ENCODE results near the gene DIP2B.
"Not testable (repeated sequence)": the region's sequence is repeated elsewhere in the genome, so short reads cannot be mapped to it uniquely, and the experiment has no call there.

Gene DIP2B

GRCh38 chr12:50515587-50515986 is 10.8 kb downstream of the DIP2B start:
- Histone ChIP-seq H3K4me3 (ENCODE audit: low read depth in 1 of 2, low read length in 1 of 2) (peak overlapping the region; percentile 44 to 51), H3K27ac (peak overlapping the region; percentile 95), H3K9me3 (no peaks in the 10 kb centered on the region), H3K36me3 (no peaks in the 10 kb centered on the region), H3K27me3 (no peaks in the 10 kb centered on the region), H3K4me1 (ENCODE audit: control insufficient read depth in 1 of 2, insufficient read depth in 1 of 2, low read depth in 1 of 2, low read length in 1 of 2) (peaks cover 79 to 80% of the 10 kb centered on the region in 2 experiments)
- no peak for TF ChIP-seq CTCF (IDR thresholded peaks at IDR 0.05)

- peaks cover 86 to 90% of the 10 kb centered on the region in 2 experiments for H3K4me1 ChIP-seq (ENCODE audit: control insufficient read depth in 1 of 2, insufficient read depth in 1 of 2, low read depth in 1 of 2, low read length in 1 of 2)
- no peaks in the 10 kb centered on the region for H3K27me3 ChIP-seq
- H3K4me3 ChIP-seq (ENCODE audit: low read depth in 1 of 2, low read length in 1 of 2), result peak overlapping the region; percentile 44 to 51
- H3K9me3 ChIP-seq, result no peaks in the 10 kb centered on the region
- peak overlapping the region; percentile 95 for H3K27ac ChIP-seq
- H3K36me3 ChIP-seq, result no peaks in the 10 kb centered on the region
- TF ChIP-seq CTCF (IDR thresholded peaks at IDR 0.05), result no peak
Measured at GRCh38 chr12:50517421-50518048, 12.8 kb downstream of the DIP2B start.

GRCh38 chr12:50518090-50518489 is 13.3 kb downstream of the DIP2B start:
- H3K9me3 ChIP-seq, result no peaks in the 10 kb centered on the region
- H3K36me3 ChIP-seq, result no peaks in the 10 kb centered on the region
- peak overlapping the region; percentile 44 to 51 for H3K4me3 ChIP-seq (ENCODE audit: low read depth in 1 of 2, low read length in 1 of 2)
- no peak for TF ChIP-seq CTCF (IDR thresholded peaks at IDR 0.05)
- H3K27me3 ChIP-seq, result no peaks in the 10 kb centered on the region
- peak overlapping the region; percentile 95 for H3K27ac ChIP-seq
- peaks cover 81 to 85% of the 10 kb centered on the region in 2 experiments for H3K4me1 ChIP-seq (ENCODE audit: control insufficient read depth in 1 of 2, insufficient read depth in 1 of 2, low read depth in 1 of 2, low read length in 1 of 2)

- Histone ChIP-seq H3K27me3 (no peaks in the 10 kb centered on the region), H3K4me1 (ENCODE audit: control insufficient read depth in 1 of 2, insufficient read depth in 1 of 2, low read depth in 1 of 2, low read length in 1 of 2) (peaks cover 80 to 84% of the 10 kb centered on the region in 2 experiments), H3K27ac (peak overlapping the region; percentile 95), H3K9me3 (no peaks in the 10 kb centered on the region), H3K36me3 (no peaks in the 10 kb centered on the region), H3K4me3 (ENCODE audit: low read depth in 1 of 2, low read length in 1 of 2) (peak overlapping the region in 1 of 2 experiments; percentile 51)
- TF ChIP-seq CTCF (IDR thresholded peaks at IDR 0.05), result no peak
Measured at GRCh38 chr12:50519353-50519752, 14.6 kb downstream of the DIP2B start.

- peak overlapping the region; percentile 19 to 51 for H3K4me3 ChIP-seq (ENCODE audit: low read depth in 1 of 2, low read length in 1 of 2)
- peak overlapping the region; percentile 95 for H3K27ac ChIP-seq
- H3K9me3 ChIP-seq, result no peaks in the 10 kb centered on the region
- H3K27me3 ChIP-seq, result no peaks in the 10 kb centered on the region
- no peak for TF ChIP-seq CTCF (IDR thresholded peaks at IDR 0.05)
- H3K4me1 ChIP-seq (ENCODE audit: control insufficient read depth in 1 of 2, insufficient read depth in 1 of 2, low read depth in 1 of 2, low read length in 1 of 2), result peaks cover 73 to 76% of the 10 kb centered on the region in 2 experiments
- H3K36me3 ChIP-seq, result no peaks in the 10 kb centered on the region
Measured at GRCh38 chr12:50520416-50521207, 15.8 kb downstream of the DIP2B start.

- not testable (repeated sequence) for H3K36me3 ChIP-seq; H3K4me3 ChIP-seq (ENCODE audit: low read depth in 1 of 2, low read length in 1 of 2); H3K27me3 ChIP-seq; H3K9me3 ChIP-seq
- peaks cover 61 to 64% of the 10 kb centered on the region in 2 experiments for H3K4me1 ChIP-seq (ENCODE audit: control insufficient read depth in 1 of 2, insufficient read depth in 1 of 2, low read depth in 1 of 2, low read length in 1 of 2)
- H3K27ac ChIP-seq, result peak overlapping the region; percentile 27
Measured at GRCh38 chr12:50521781-50522180, 17.0 kb downstream of the DIP2B start.

Measured in neutrophil (primary cell).